DMS53 treated with DMSO at 0.1 percent for 48 hours (cell line): Measurements from ENCODE around the gene CACNA1C.
A peak's percentile ranks its signal among the peaks of the same experiment; 100 is the strongest.
"Not testable (repeated sequence)": the region's sequence is repeated elsewhere in the genome, so short reads cannot be mapped to it uniquely, and the experiment has no call there.

Experiments
- DNase-seq: peaks from one replicate; lab custom pipeline; 2025; ENCODE audit not compliant: unreplicated experiment; lab: John Stamatoyannopoulos, UW

Gene CACNA1C

GRCh38 chr12:2692080-2692479 is 639.3 kb downstream of the CACNA1C start:
- no peak for DNase-seq

- DNase-seq = no peak
Measured at GRCh38 chr12:2693244-2693860, 640.6 kb downstream of the CACNA1C start.

- DNase-seq = no peak
Measured at GRCh38 chr12:2693980-2694610, 641.3 kb downstream of the CACNA1C start.

- no peak for DNase-seq
Measured at GRCh38 chr12:2696136-2696535, 643.3 kb downstream of the CACNA1C start.

GRCh38 chr12:2697057-2697800 is 644.4 kb downstream of the CACNA1C start:
- no peak for DNase-seq

- DNase-seq = no peak
Measured at GRCh38 chr12:2698566-2698965, 645.8 kb downstream of the CACNA1C start.

GRCh38 chr12:2710701-2711100 is 657.9 kb downstream of the CACNA1C start:
- DNase-seq = no peak

GRCh38 chr12:2719392-2719791 is 666.6 kb downstream of the CACNA1C start:
- DNase-seq = no peak

GRCh38 chr12:2722806-2723205 is 670.0 kb downstream of the CACNA1C start:
- no peak for DNase-seq

- DNase-seq = no peak
Measured at GRCh38 chr12:2732290-2732689, 679.5 kb downstream of the CACNA1C start.

GRCh38 chr12:2733493-2734355 is 680.9 kb downstream of the CACNA1C start:
- DNase-seq = no peak

GRCh38 chr12:2735432-2735831 is 682.6 kb downstream of the CACNA1C start:
- DNase-seq = no peak

- no peak for DNase-seq
Measured at GRCh38 chr12:2737656-2738241, 685.0 kb downstream of the CACNA1C start.

- no peak for DNase-seq
Measured at GRCh38 chr12:2739069-2739468, 686.3 kb downstream of the CACNA1C start.

- peak; percentile 20 for DNase-seq
Measured at GRCh38 chr12:2739832-2740641, 687.2 kb downstream of the CACNA1C start.

GRCh38 chr12:2742037-2742436 is 689.2 kb downstream of the CACNA1C start:
- DNase-seq = not testable (repeated sequence)

- no peak for DNase-seq
Measured at GRCh38 chr12:2743478-2743877, 690.7 kb downstream of the CACNA1C start.

GRCh38 chr12:2745655-2746054 is 692.9 kb downstream of the CACNA1C start:
- no peak for DNase-seq
